ENCODE results near the gene PITX1. TPM values are rescaled to one million over a fixed set of nuclear protein-coding genes. Genes with fewer than 3 reads are reported as not detected.

PITX1 gene
- total and polyA plus RNA-seq, 4 donors = 0.43 to 1.3 (median 0.72) TPM

DNA sequence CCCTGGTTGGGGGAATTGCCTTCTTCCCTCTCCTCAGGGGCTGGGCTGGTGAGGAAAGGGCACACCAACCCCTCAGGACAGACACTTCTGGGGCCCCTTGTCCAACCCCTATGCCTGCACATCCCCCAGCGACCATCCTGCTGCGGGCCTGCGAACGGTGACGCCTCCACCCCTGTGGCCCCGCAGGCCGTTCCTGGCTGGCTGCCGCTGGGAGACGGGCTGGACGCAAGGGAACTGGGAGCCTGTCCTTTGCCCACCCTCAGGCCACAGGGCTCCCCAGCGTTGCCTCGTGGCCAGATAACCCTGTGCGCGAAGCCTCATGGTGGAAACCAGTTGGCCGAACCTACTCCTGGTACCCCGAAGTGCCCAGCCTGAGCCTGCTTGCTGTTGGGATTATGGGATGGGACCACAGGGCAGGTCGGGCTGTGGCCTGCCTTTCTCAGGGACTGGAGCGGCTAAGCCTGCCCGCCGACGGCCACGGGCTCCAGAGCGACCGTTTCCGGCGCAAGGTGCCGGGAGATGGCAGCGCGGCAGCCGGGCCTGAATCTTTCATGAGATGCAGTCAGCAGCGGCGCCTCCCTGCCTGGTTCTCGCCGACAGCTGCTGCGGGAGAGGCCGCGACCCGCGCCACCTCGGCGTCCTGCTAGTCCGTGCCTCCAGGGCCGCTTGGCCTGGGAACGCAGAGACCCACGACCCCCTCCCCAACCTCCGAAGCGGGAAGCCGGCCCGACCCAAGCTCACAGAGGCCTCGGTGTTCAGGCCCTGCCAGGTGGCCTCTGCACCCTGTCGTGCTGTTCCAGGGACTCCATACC, 6.5 kb upstream of the PITX1 start:
- DNase-seq (peak in 2 of 3 donors; percentile 23 to 45), ATAC-seq (ENCODE audit: insufficient read depth, low FRiP score) (no peak)
- Histone ChIP-seq H3K36me3 (ENCODE audit: control insufficient read depth in 4 of 4, insufficient read depth in 4 of 4, low read length in 4 of 4) (no peaks in the 10 kb centered on the region), H3K27me3 (ENCODE audit: control insufficient read depth in 3 of 3, insufficient read depth in 3 of 3, low read length in 2 of 3) (peaks cover 10 to 96% (median 81%) of the 10 kb centered on the region in 3 donors), H3K9me3 (ENCODE audit: control insufficient read depth in 4 of 4, insufficient read depth in 3 of 4, low read length in 3 of 4) (peaks cover 0 to 14% (median 0%) of the 10 kb centered on the region in 4 donors), H3K4me1 (ENCODE audit: control insufficient read depth in 5 of 5, insufficient read depth in 5 of 5, low read length in 5 of 5) (peaks cover 0 to 15% (median 0%) of the 10 kb centered on the region in 5 donors), H3K9ac (ENCODE audit: insufficient read depth in 1 of 2, low read length in 2 of 2) (no peak overlapping the region), H3K27ac (ENCODE audit: low read depth in 1 of 2, low read length in 1 of 2) (no peak overlapping the region), H3K4me3 (no peak overlapping the region)
- WGBS, 2 donors = 3 to 5% methylated on average over 46 to 51 of the region's 51 CpGs
- no peak for TF ChIP-seq CTCF (IDR thresholded peaks at IDR 0.05; ENCODE audit: control extremely low read depth, extremely low read depth)

- H3K27me3 ChIP-seq (ENCODE audit: control insufficient read depth in 3 of 3, insufficient read depth in 3 of 3, low read length in 2 of 3) = peaks cover 12 to 96% (median 81%) of the 10 kb centered on the region in 3 donors
- no peak overlapping the region for H3K4me3 ChIP-seq
- TF ChIP-seq CTCF (IDR thresholded peaks at IDR 0.05; ENCODE audit: control extremely low read depth, extremely low read depth) = no peak
- H3K9ac ChIP-seq (ENCODE audit: insufficient read depth in 1 of 2, low read length in 2 of 2) = no peak overlapping the region
- 2 to 8% methylated on average over 10 to 11 of the region's 11 CpGs for WGBS, 2 donors
- peaks cover 0 to 15% (median 0%) of the 10 kb centered on the region in 5 donors for H3K4me1 ChIP-seq (ENCODE audit: control insufficient read depth in 5 of 5, insufficient read depth in 5 of 5, low read length in 5 of 5)
- H3K36me3 ChIP-seq (ENCODE audit: control insufficient read depth in 4 of 4, insufficient read depth in 4 of 4, low read length in 4 of 4) = no peaks in the 10 kb centered on the region
- H3K9me3 ChIP-seq (ENCODE audit: control insufficient read depth in 4 of 4, insufficient read depth in 3 of 4, low read length in 3 of 4) = peaks cover 0 to 14% (median 0%) of the 10 kb centered on the region in 4 donors
- ATAC-seq (ENCODE audit: insufficient read depth, low FRiP score) = no peak
- no peak overlapping the region for H3K27ac ChIP-seq (ENCODE audit: low read depth in 1 of 2, low read length in 1 of 2)
- DNase-seq = peak in 1 of 3 donors; percentile 15
Measured at GRCh38 chr5:135040034-135040332, 6.0 kb upstream of the PITX1 start.

GRCh38 chr5:135039271-135040033, 5.4 kb upstream of the PITX1 start:
- WGBS, 2 donors = 2 to 4% methylated on average over 56 to 87 of the region's 87 CpGs
- ATAC-seq (ENCODE audit: insufficient read depth, low FRiP score) = no peak

More at GRCh38 chr5:135039271-135040033, 5.4 kb upstream of the PITX1 start:
- Histone ChIP-seq H3K27me3 (ENCODE audit: control insufficient read depth in 3 of 3, insufficient read depth in 3 of 3, low read length in 2 of 3) (peaks cover 12 to 96% (median 83%) of the 10 kb centered on the region in 3 donors), H3K9ac (ENCODE audit: insufficient read depth in 1 of 2, low read length in 2 of 2) (no peak overlapping the region), H3K4me3 (no peak overlapping the region), H3K9me3 (ENCODE audit: control insufficient read depth in 4 of 4, insufficient read depth in 3 of 4, low read length in 3 of 4) (peaks cover 0 to 14% (median 0%) of the 10 kb centered on the region in 4 donors), H3K27ac (ENCODE audit: low read depth in 1 of 2, low read length in 1 of 2) (no peak overlapping the region), H3K4me1 (ENCODE audit: control insufficient read depth in 5 of 5, insufficient read depth in 5 of 5, low read length in 5 of 5) (peaks cover 0 to 15% (median 0%) of the 10 kb centered on the region in 5 donors), H3K36me3 (ENCODE audit: control insufficient read depth in 4 of 4, insufficient read depth in 4 of 4, low read length in 4 of 4) (no peaks in the 10 kb centered on the region)
- no peak for TF ChIP-seq CTCF (IDR thresholded peaks at IDR 0.05; ENCODE audit: control extremely low read depth, extremely low read depth)
- DNase-seq = peak in 2 of 3 donors; percentile 10 to 21
